Measurements from ENCODE around the gene TMEM132C. TPM values are rescaled to one million over a fixed set of nuclear protein-coding genes. Genes with fewer than 3 reads are reported as not detected.

TMEM132C gene
- total and polyA plus RNA-seq, 2 experiments from 2014 or later: not detected

DNA sequence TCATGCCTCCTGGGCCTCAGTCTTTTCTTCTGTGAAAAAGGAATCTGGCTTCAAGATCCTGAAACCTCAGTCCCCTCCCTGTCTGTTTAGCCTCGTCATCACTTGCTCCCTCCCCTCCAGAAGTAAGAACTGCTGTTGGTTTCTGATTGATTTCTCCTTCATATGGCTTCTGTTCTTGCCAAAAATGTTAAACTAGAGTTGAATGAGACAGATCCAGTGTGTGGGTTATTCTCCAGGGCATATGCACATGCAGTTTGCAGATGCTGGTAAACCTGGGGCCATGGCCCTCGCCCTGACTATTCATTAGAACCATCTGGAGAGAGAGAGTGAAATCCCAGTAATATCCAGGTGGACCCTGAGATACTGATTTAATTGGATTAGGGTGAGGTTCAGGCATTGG, 175.1 kb downstream of the TMEM132C start:
- H3K36me3 Mint-ChIP-seq (ENCODE audit: low read depth): peaks cover 50% of the 10 kb centered on the region
- H3K27me3 Mint-ChIP-seq (ENCODE audit: insufficient read depth, low read depth, poor library complexity): peaks cover 6% of the 10 kb centered on the region
- H2AFZ ChIP-seq: no peak overlapping the region
- H3K27ac ChIP-seq (ENCODE audit: low read depth): no peak overlapping the region
- H3K9me2 ChIP-seq (ENCODE audit: insufficient read depth): no peaks in the 10 kb centered on the region
- no peaks in the 10 kb centered on the region; the same call in 1 of the 2 replicates for H3K36me3 ChIP-seq (ENCODE audit: insufficient read depth)
- no peak overlapping the region for H3K4me3 ChIP-seq
- no peaks in the 10 kb centered on the region for H3F3A ChIP-seq (replicated peaks; ENCODE audit: low read depth)
- no peaks in the 10 kb centered on the region for H3K4me1 Mint-ChIP-seq
- no peak overlapping the region for H3K4me2 ChIP-seq
- no peak for DNase-seq (ENCODE audit: low spot score)
- no peaks in the 10 kb centered on the region for H4K20me1 ChIP-seq (replicated peaks; ENCODE audit: insufficient read depth)
- H3K9me3 Mint-ChIP-seq: peaks cover 97% of the 10 kb centered on the region
- no peaks in the 10 kb centered on the region for H3K27me3 ChIP-seq (ENCODE audit: insufficient read depth)
- no peak overlapping the region for H3K4me3 Mint-ChIP-seq
- H3K79me2 ChIP-seq (replicated peaks; ENCODE audit: insufficient read depth): no peaks in the 10 kb centered on the region
- TF ChIP-seq, protein P1, sequence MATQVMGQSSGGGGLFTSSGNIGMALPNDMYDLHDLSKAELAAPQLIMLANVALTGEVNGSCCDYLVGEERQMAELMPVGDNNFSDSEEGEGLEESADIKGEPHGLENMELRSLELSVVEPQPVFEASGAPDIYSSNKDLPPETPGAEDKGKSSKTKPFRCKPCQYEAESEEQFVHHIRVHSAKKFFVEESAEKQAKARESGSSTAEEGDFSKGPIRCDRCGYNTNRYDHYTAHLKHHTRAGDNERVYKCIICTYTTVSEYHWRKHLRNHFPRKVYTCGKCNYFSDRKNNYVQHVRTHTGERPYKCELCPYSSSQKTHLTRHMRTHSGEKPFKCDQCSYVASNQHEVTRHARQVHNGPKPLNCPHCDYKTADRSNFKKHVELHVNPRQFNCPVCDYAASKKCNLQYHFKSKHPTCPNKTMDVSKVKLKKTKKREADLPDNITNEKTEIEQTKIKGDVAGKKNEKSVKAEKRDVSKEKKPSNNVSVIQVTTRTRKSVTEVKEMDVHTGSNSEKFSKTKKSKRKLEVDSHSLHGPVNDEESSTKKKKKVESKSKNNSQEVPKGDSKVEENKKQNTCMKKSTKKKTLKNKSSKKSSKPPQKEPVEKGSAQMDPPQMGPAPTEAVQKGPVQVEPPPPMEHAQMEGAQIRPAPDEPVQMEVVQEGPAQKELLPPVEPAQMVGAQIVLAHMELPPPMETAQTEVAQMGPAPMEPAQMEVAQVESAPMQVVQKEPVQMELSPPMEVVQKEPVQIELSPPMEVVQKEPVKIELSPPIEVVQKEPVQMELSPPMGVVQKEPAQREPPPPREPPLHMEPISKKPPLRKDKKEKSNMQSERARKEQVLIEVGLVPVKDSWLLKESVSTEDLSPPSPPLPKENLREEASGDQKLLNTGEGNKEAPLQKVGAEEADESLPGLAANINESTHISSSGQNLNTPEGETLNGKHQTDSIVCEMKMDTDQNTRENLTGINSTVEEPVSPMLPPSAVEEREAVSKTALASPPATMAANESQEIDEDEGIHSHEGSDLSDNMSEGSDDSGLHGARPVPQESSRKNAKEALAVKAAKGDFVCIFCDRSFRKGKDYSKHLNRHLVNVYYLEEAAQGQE (IDR thresholded peaks at IDR 0.05; ENCODE audit: unreplicated experiment): no peak
- TF ChIP-seq ZNF331 (CRISPR knock-in tag; IDR thresholded peaks at IDR 0.05; ENCODE audit: low read depth) (no peak), POLR2AphosphoS5 (IDR thresholded peaks at IDR 0.05; ENCODE audit: low read depth) (no peak), JUNB (IDR thresholded peaks at IDR 0.05; ENCODE audit: unreplicated experiment) (no peak), EZH2 (IDR thresholded peaks at IDR 0.05; ENCODE audit: low read depth, unreplicated experiment) (no peak), EZH2phosphoT487 (IDR thresholded peaks at IDR 0.05; ENCODE audit: unreplicated experiment) (no peak), STAT1 (IDR thresholded peaks at IDR 0.05; ENCODE audit: unreplicated experiment) (no peak), CREB1 (CRISPR knock-in tag; IDR thresholded peaks at IDR 0.05; ENCODE audit: low read depth) (no peak), ZNF114 (CRISPR knock-in tag; IDR thresholded peaks at IDR 0.05) (no peak), NANOG (IDR thresholded peaks at IDR 0.05; ENCODE audit: borderline replicate concordance) (no peak)
- TF ChIP-seq, protein P2, sequence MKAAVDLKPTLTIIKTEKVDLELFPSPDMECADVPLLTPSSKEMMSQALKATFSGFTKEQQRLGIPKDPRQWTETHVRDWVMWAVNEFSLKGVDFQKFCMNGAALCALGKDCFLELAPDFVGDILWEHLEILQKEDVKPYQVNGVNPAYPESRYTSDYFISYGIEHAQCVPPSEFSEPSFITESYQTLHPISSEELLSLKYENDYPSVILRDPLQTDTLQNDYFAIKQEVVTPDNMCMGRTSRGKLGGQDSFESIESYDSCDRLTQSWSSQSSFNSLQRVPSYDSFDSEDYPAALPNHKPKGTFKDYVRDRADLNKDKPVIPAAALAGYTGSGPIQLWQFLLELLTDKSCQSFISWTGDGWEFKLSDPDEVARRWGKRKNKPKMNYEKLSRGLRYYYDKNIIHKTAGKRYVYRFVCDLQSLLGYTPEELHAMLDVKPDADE (IDR thresholded peaks at IDR 0.05): no peak
- TF ChIP-seq, protein P3, sequence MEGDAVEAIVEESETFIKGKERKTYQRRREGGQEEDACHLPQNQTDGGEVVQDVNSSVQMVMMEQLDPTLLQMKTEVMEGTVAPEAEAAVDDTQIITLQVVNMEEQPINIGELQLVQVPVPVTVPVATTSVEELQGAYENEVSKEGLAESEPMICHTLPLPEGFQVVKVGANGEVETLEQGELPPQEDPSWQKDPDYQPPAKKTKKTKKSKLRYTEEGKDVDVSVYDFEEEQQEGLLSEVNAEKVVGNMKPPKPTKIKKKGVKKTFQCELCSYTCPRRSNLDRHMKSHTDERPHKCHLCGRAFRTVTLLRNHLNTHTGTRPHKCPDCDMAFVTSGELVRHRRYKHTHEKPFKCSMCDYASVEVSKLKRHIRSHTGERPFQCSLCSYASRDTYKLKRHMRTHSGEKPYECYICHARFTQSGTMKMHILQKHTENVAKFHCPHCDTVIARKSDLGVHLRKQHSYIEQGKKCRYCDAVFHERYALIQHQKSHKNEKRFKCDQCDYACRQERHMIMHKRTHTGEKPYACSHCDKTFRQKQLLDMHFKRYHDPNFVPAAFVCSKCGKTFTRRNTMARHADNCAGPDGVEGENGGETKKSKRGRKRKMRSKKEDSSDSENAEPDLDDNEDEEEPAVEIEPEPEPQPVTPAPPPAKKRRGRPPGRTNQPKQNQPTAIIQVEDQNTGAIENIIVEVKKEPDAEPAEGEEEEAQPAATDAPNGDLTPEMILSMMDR (conservative IDR thresholded peaks at IDR 0.05; ENCODE audit: low read depth in 2 of 2): no peak
- TF ChIP-seq, protein P4, sequence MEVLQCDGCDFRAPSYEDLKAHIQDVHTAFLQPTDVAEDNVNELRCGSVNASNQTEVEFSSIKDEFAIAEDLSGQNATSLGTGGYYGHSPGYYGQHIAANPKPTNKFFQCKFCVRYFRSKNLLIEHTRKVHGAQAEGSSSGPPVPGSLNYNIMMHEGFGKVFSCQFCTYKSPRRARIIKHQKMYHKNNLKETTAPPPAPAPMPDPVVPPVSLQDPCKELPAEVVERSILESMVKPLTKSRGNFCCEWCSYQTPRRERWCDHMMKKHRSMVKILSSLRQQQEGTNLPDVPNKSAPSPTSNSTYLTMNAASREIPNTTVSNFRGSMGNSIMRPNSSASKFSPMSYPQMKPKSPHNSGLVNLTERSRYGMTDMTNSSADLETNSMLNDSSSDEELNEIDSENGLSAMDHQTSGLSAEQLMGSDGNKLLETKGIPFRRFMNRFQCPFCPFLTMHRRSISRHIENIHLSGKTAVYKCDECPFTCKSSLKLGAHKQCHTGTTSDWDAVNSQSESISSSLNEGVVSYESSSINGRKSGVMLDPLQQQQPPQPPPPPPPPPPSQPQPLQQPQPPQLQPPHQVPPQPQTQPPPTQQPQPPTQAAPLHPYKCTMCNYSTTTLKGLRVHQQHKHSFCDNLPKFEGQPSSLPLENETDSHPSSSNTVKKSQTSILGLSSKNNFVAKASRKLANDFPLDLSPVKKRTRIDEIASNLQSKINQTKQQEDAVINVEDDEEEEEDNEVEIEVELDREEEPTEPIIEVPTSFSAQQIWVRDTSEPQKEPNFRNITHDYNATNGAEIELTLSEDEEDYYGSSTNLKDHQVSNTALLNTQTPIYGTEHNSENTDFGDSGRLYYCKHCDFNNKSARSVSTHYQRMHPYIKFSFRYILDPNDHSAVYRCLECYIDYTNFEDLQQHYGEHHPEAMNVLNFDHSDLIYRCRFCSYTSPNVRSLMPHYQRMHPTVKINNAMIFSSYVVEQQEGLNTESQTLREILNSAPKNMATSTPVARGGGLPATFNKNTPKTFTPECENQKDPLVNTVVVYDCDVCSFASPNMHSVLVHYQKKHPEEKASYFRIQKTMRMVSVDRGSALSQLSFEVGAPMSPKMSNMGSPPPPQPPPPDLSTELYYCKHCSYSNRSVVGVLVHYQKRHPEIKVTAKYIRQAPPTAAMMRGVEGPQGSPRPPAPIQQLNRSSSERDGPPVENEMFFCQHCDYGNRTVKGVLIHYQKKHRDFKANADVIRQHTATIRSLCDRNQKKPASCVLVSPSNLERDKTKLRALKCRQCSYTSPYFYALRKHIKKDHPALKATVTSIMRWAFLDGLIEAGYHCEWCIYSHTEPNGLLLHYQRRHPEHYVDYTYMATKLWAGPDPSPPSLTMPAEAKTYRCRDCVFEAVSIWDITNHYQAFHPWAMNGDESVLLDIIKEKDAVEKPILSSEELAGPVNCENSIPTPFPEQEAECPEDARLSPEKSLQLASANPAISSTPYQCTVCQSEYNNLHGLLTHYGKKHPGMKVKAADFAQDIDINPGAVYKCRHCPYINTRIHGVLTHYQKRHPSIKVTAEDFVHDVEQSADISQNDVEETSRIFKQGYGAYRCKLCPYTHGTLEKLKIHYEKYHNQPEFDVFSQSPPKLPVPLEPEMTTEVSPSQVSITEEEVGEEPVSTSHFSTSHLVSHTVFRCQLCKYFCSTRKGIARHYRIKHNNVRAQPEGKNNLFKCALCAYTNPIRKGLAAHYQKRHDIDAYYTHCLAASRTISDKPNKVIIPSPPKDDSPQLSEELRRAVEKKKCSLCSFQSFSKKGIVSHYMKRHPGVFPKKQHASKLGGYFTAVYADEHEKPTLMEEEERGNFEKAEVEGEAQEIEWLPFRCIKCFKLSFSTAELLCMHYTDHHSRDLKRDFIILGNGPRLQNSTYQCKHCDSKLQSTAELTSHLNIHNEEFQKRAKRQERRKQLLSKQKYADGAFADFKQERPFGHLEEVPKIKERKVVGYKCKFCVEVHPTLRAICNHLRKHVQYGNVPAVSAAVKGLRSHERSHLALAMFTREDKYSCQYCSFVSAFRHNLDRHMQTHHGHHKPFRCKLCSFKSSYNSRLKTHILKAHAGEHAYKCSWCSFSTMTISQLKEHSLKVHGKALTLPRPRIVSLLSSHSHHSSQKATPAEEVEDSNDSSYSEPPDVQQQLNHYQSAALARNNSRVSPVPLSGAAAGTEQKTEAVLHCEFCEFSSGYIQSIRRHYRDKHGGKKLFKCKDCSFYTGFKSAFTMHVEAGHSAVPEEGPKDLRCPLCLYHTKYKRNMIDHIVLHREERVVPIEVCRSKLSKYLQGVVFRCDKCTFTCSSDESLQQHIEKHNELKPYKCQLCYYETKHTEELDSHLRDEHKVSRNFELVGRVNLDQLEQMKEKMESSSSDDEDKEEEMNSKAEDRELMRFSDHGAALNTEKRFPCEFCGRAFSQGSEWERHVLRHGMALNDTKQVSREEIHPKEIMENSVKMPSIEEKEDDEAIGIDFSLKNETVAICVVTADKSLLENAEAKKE (CRISPR knock-in tag; IDR thresholded peaks at IDR 0.05): no peak
- H3K4me1 ChIP-seq (ENCODE audit: insufficient read depth): no peaks in the 10 kb centered on the region
- ATAC-seq: no peak
- H3K27ac Mint-ChIP-seq: no peak overlapping the region

Measured in GM23338 (cell line).